CD4-positive, alpha-beta T cell (primary cell): ENCODE data around the gene JCAD. TPM values are rescaled to one million over a fixed set of nuclear protein-coding genes. Genes with fewer than 3 reads are reported as not detected.
"Not testable (repeated sequence)": the region's sequence is repeated elsewhere in the genome, so short reads cannot be mapped to it uniquely, and the experiment has no call there.

Experiments
- ATAC-seq: fragments of 200-7000 bp; cut with Tn5 transposase; one replicate; pipeline ENCODE4 v1.10.0; 2022; ENCODE audit warnings: mild to moderate bottlenecking; ENCODE audit not compliant: poor library complexity
- CTCF ChIA-PET: fragments of 350-600 bp; sonication (Branson Sonifier 250); formaldehyde crosslinking; loops from one replicate; lab custom pipeline; 2021; ENCODE audit warnings: antibody characterized with exemption, inconsistent platforms; lab: Charles Lee
- POLR2A ChIA-PET: fragments of 350-600 bp; sonication (Branson Sonifier 250); formaldehyde crosslinking; loops from one replicate; lab custom pipeline; 2021; ENCODE audit warnings: antibody characterized with exemption, inconsistent platforms; lab: Charles Lee
- DNase-seq, 14 experiments: peaks; one replicate each; pipeline ENCODE4 v3.0.0-alpha.2; 2013 to 2020; ENCODE audit warnings: mixed read lengths in 2 of 14
- H3K27ac ChIP-seq, 2 donors: one replicate each; pipeline versions ENCODE4 v1.5.1 to v1.7.0; 2013; ENCODE audit warnings: low read length in 2 of 2, low read depth in 1 of 2, mild to moderate bottlenecking in 1 of 2
- H3K27me3 ChIP-seq, 2 experiments: 1 replicate in 1 of 2; 2 replicates in 1 of 2; pipeline versions ENCODE4 v1.6.1 to v1.7.0; 2013; ENCODE audit warnings: low read length in 2 of 2, control low read depth in 1 of 2, mild to moderate bottlenecking in 1 of 2, moderate library complexity in 1 of 2; ENCODE audit not compliant: insufficient read depth in 2 of 2, control insufficient read depth in 1 of 2
- H3K36me3 ChIP-seq: one replicate; pipeline ENCODE4 v1.6.1; 2013; ENCODE audit warnings: low read length, control low read depth; ENCODE audit not compliant: insufficient read depth
- H3K4me1 ChIP-seq: one replicate; pipeline ENCODE4 v1.6.1; 2013; ENCODE audit warnings: low read length, control low read depth; ENCODE audit not compliant: insufficient read depth
- H3K4me3 ChIP-seq: one replicate; pipeline ENCODE4 v1.5.1; 2013; ENCODE audit warnings: mild to moderate bottlenecking, low read length, moderate library complexity
- H3K9me3 ChIP-seq, 2 experiments: 1 replicate in 1 of 2; 2 replicates in 1 of 2; pipeline versions ENCODE4 v1.6.1 to v1.7.0; 2013; ENCODE audit warnings: low read length in 2 of 2, mild to moderate bottlenecking in 2 of 2, control low read depth in 1 of 2, moderate library complexity in 1 of 2; ENCODE audit not compliant: control insufficient read depth in 1 of 2, insufficient read depth in 1 of 2
- H3K27ac Mint-ChIP-seq: one replicate; pipeline ENCODE4 v1.8.0; 2020; ENCODE audit warnings: mixed read lengths
- H3K27me3 Mint-ChIP-seq: one replicate; pipeline ENCODE4 v1.8.0; 2021; ENCODE audit warnings: mixed read lengths
- H3K36me3 Mint-ChIP-seq: one replicate; pipeline ENCODE4 v1.8.0; 2021; ENCODE audit warnings: low read depth, mixed read lengths
- H3K4me1 Mint-ChIP-seq: one replicate; pipeline ENCODE4 v1.8.0; 2021; ENCODE audit warnings: low read depth, mixed read lengths
- H3K4me3 Mint-ChIP-seq: one replicate; pipeline ENCODE4 v1.8.0; 2020; ENCODE audit warnings: mild to moderate bottlenecking, mixed read lengths
- H3K9me3 Mint-ChIP-seq: one replicate; pipeline ENCODE4 v1.8.0; 2020; ENCODE audit warnings: mixed read lengths
- intact Hi-C, 2 experiments: fragments of 100-400 bp; cut with DNase I in 1 of 2; cut with micrococcal nuclease in 1 of 2; formaldehyde crosslinking; loops; one replicate each; pipeline versions ENCODE4 v1.15.1 to v1.9.0; 2023 to 2025; cut with DNase I, micrococcal nuclease
- total RNA-seq, 174 experiments: library from RNA in 2 of 174; stranded (reverse) in 2 of 174; gene quantifications; one replicate each; pipeline ENCODE4 v1.2.3 and lab custom pipeline; 2021 to 2026
- TF ChIP-seq, protein P1 (sequence below): fragments of 200-600 bp; IDR thresholded peaks from one replicate; pipeline ENCODE4 v1.8.0; 2022; ENCODE audit warnings: antibody characterized with exemption, mild to moderate bottlenecking

Gene JCAD
- total RNA-seq, 2 experiments from 2014 or later = not detected

DNA sequence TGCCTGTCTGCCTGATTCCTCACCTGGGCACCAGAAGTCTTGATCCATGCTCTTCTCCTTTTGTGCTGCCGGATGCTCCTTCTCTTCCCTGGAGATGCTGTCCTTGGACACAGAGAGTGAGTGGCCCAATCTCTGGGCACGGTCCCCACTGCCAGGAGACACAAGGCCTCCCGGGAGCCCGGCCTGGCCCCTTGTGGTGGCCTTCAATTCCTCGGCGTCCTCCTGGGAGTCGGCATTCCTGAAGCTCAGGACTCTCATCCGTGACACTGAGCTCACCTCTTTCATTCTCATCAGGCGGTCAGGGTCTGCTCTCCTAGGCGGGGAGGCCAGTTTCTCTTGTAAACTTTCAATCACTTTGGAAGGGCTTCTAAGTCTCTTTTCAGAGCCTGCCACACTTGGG lies 33.3 kb downstream of the JCAD start:
- peaks cover 92% of the 10 kb centered on the region for H3K27me3 Mint-ChIP-seq
- DNase-seq (no peak), ATAC-seq (no peak)
- TF ChIP-seq, protein P1, sequence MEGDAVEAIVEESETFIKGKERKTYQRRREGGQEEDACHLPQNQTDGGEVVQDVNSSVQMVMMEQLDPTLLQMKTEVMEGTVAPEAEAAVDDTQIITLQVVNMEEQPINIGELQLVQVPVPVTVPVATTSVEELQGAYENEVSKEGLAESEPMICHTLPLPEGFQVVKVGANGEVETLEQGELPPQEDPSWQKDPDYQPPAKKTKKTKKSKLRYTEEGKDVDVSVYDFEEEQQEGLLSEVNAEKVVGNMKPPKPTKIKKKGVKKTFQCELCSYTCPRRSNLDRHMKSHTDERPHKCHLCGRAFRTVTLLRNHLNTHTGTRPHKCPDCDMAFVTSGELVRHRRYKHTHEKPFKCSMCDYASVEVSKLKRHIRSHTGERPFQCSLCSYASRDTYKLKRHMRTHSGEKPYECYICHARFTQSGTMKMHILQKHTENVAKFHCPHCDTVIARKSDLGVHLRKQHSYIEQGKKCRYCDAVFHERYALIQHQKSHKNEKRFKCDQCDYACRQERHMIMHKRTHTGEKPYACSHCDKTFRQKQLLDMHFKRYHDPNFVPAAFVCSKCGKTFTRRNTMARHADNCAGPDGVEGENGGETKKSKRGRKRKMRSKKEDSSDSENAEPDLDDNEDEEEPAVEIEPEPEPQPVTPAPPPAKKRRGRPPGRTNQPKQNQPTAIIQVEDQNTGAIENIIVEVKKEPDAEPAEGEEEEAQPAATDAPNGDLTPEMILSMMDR = no peak
- peaks cover 0 to 37% of the 10 kb centered on the region in 2 experiments for H3K9me3 ChIP-seq
- intact Hi-C loops = loop anchor here (2.0 to 10.0 kb wide), 5 partner anchors 23 to 501 kb away; partner anchors contain the start of gene MTPAP (in 2 of the 2)
- peaks cover 40% of the 10 kb centered on the region for H3K4me1 ChIP-seq
- H3K4me3 Mint-ChIP-seq = no peak overlapping the region
- no peak overlapping the region for H3K27ac ChIP-seq
- no peak overlapping the region for H3K4me3 ChIP-seq
- no peak overlapping the region for H3K27ac Mint-ChIP-seq
- H3K27me3 ChIP-seq = peaks cover 38 to 43% of the 10 kb centered on the region in 2 experiments
- peaks cover 4% of the 10 kb centered on the region for H3K36me3 Mint-ChIP-seq
- H3K36me3 ChIP-seq = no peaks in the 10 kb centered on the region
- POLR2A ChIA-PET = interaction anchor here (0.8 to 1.8 kb wide), 2 partner anchors 24 to 503 kb away, joined by 3 to 8 read pairs; no protein-coding TSS in a partner anchor
- CTCF ChIA-PET = no interaction called here
- H3K9me3 Mint-ChIP-seq = no peaks in the 10 kb centered on the region
- H3K4me1 Mint-ChIP-seq = peaks cover 36% of the 10 kb centered on the region

DNA sequence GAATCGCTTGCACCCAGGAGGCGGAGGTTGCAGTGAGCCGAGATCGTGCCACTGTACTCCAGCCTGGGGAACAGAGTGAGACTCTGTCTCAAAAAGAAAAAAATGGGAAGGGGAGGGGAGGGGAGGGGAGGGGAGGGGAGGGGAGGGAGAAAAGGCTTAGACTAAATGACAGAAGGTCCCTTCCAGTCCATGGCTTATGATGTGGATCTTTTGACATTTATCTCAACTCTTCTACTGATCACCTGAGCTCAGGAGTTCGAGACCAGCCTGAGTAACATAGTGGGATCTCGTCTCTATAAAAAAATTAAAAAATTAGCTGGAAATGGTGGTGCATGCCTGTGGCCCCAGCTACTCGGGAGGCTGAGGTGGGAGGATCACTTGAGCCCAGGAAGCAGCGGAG lies 34.0 kb downstream of the JCAD start:
- peaks cover 0 to 37% of the 10 kb centered on the region in 2 experiments for H3K9me3 ChIP-seq
- H3K27ac Mint-ChIP-seq, H3K27ac ChIP-seq, H3K4me3 ChIP-seq, H3K36me3 Mint-ChIP-seq, H3K4me3 Mint-ChIP-seq, ATAC-seq, H3K36me3 ChIP-seq, H3K9me3 Mint-ChIP-seq, CTCF ChIA-PET, DNase-seq: not testable (repeated sequence)
- Mint-ChIP-seq H3K4me1 (peaks cover 36% of the 10 kb centered on the region), H3K27me3 (peaks cover 94% of the 10 kb centered on the region)
- peaks cover 40 to 48% of the 10 kb centered on the region in 2 experiments for H3K27me3 ChIP-seq
- H3K4me1 ChIP-seq = peaks cover 40% of the 10 kb centered on the region
- intact Hi-C loops = loop anchor here (5.0 to 10.0 kb wide), 2 partner anchors 319 to 502 kb away; partner anchors contain the start of gene MTPAP (in 2 of the 2)
- POLR2A ChIA-PET = interaction anchor here (0.8 kb wide), 1 partner anchor 24 kb away, joined by 3 read pairs; no protein-coding TSS in a partner anchor

DNA sequence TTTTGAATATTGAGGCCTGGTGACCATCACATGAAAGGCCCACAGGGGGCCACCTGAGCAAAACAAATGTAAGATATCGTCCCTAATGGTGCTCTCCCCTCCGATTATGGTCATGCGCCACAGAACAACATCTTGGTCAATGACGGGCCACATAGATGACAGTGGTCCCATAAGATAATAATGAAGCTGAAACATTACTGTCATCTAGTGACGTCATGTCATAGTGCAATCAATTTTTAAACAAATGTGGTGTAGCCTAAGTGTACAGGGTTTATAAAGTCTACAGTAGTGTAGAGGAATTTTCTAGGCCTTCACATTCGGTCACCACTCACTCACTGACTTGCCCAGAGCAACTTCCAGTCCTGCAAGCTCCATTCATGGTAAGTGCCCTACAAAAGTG lies 36.8 kb downstream of the JCAD start:
- Histone ChIP-seq H3K4me3 (no peak overlapping the region), H3K9me3 (peaks cover 0 to 23% of the 10 kb centered on the region in 2 experiments), H3K36me3 (no peaks in the 10 kb centered on the region), H3K4me1 (peaks cover 20% of the 10 kb centered on the region), H3K27me3 (peaks cover 40 to 54% of the 10 kb centered on the region in 2 experiments), H3K27ac (no peak overlapping the region)
- no peak overlapping the region for H3K27ac Mint-ChIP-seq
- ATAC-seq (no peak), DNase-seq (no peak)
- TF ChIP-seq, protein P1 = no peak
- no peak overlapping the region for H3K4me3 Mint-ChIP-seq
- peaks cover 21% of the 10 kb centered on the region for H3K4me1 Mint-ChIP-seq
- intact Hi-C loops = loop anchor here (5.0 to 10.0 kb wide), 2 partner anchors 35 to 322 kb away; partner anchors contain the start of genes MTPAP (in 2 of the 2) and JCAD (in 1 of the 2)
- ChIA-PET CTCF (no interaction called here), POLR2A (interaction anchor here (0.6 kb wide), 1 partner anchor 636 kb away, joined by 3 read pairs; no protein-coding TSS in a partner anchor)
- H3K27me3 Mint-ChIP-seq = peaks cover 94% of the 10 kb centered on the region
- peaks cover 4% of the 10 kb centered on the region for H3K36me3 Mint-ChIP-seq
- no peaks in the 10 kb centered on the region for H3K9me3 Mint-ChIP-seq
